K562 (cell line): Measurements from ENCODE around the gene MALAT1. TPM values are rescaled to one million over a fixed set of nuclear protein-coding genes. Genes with fewer than 3 reads are reported as not detected.

Source experiments
- ARNT ChIP-seq, 2 experiments: fragments of 450-650 bp; IDR thresholded peaks; 2 replicates each; pipeline ENCODE4 v1.6.1; 2016; ENCODE audit warnings: mild to moderate bottlenecking in 1 of 2
- CBX8 ChIP-seq: fragments of 200-600 bp; sonication (generic); IDR thresholded peaks from 2 replicates; pipeline ENCODE4 v1.6.1; 2012; ENCODE audit warnings: borderline replicate concordance, mixed run types, low read depth, mild to moderate bottlenecking, moderate library complexity, mixed read lengths, low read length, control low read depth, inconsistent platforms; ENCODE audit not compliant: poor library complexity, severe bottlenecking; ENCODE audit errors: extremely low read depth
- CTCFL ChIP-seq: IDR thresholded peaks from 2 replicates; pipeline ENCODE4 v1.6.1; 2011; ENCODE audit warnings: borderline replicate concordance, low read depth, mild to moderate bottlenecking, moderate library complexity, low read length; ENCODE audit not compliant: insufficient read depth, poor library complexity, severe bottlenecking
- DIDO1 ChIP-seq: fragments of 450-650 bp; IDR thresholded peaks from 2 replicates; pipeline ENCODE4 v1.6.1; 2016; ENCODE audit warnings: low read depth, missing biosample characterization, missing genetic modification characterization
- ERF ChIP-seq: fragments of 450-650 bp; formaldehyde crosslinking; IDR thresholded peaks from 2 replicates; pipeline ENCODE4 v1.4.0; 2020; ENCODE audit warnings: mild to moderate bottlenecking, mixed read lengths
- GTF2A2 ChIP-seq: IDR thresholded peaks from 2 replicates; pipeline ENCODE4 v1.6.1; 2016; ENCODE audit warnings: mild to moderate bottlenecking, missing genetic modification characterization, missing compliant biosample characterization
- HDAC2 ChIP-seq: fragments of 450-650 bp; IDR thresholded peaks from 2 replicates; pipeline ENCODE4 v1.6.1; 2016; ENCODE audit warnings: mild to moderate bottlenecking
- HLTF ChIP-seq: fragments of 450-650 bp; IDR thresholded peaks from 2 replicates; pipeline ENCODE4 v1.6.1; 2016
- MTF1 ChIP-seq: fragments of 250-450 bp; sonication (Bioruptor Pico); IDR thresholded peaks from 2 replicates; pipeline ENCODE4 v1.9.0; 2021; ENCODE audit warnings: moderate library complexity, mild to moderate bottlenecking, inconsistent platforms, borderline replicate concordance
- MYBL2 ChIP-seq, 2 experiments: fragments of 450-650 bp in 1 of 2; sonication (generic) in 1 of 2; formaldehyde crosslinking in 1 of 2; IDR thresholded peaks; 2 replicates each; pipeline versions ENCODE4 v1.6.1 to v1.8.1; 2017 to 2022; ENCODE audit warnings: borderline replicate concordance in 1 of 2, inconsistent platforms in 1 of 2, low read depth in 1 of 2, mild to moderate bottlenecking in 1 of 2, missing genetic modification reagents in 1 of 2, moderate library complexity in 1 of 2
- PHTF2 ChIP-seq: fragments of 250-450 bp; sonication (Bioruptor Pico); IDR thresholded peaks from 2 replicates; pipeline ENCODE4 v1.5.0; 2021; ENCODE audit warnings: mild to moderate bottlenecking
- POLR2AphosphoS5 ChIP-seq: IDR thresholded peaks from 2 replicates; pipeline ENCODE4 v1.6.1; 2011; ENCODE audit warnings: mild to moderate bottlenecking, low read depth, low read length, moderate library complexity; ENCODE audit not compliant: control insufficient read depth, insufficient read depth
- PPARD ChIP-seq: fragments of 250-450 bp; sonication (Bioruptor Pico); IDR thresholded peaks from 2 replicates; pipeline ENCODE4 v1.8.0; 2022; ENCODE audit warnings: inconsistent platforms, mild to moderate bottlenecking, moderate library complexity
- SAFB ChIP-seq: fragments of 200-400 bp; formaldehyde crosslinking; IDR thresholded peaks from 2 replicates; pipeline ENCODE4 v1.6.1; 2017; ENCODE audit warnings: low read depth, low read length, borderline replicate concordance
- SETDB1 ChIP-seq: IDR thresholded peaks from one replicate; pipeline ENCODE4 v1.6.1; 2012; ENCODE audit warnings: low read length, control low read depth, inconsistent platforms
- SMARCC2 ChIP-seq: fragments of 450-650 bp; IDR thresholded peaks from 2 replicates; pipeline ENCODE4 v1.6.1; 2017; ENCODE audit warnings: antibody characterized with exemption, moderate library complexity, mild to moderate bottlenecking, low read depth
- SRF ChIP-seq, 2 experiments: fragments of 250-450, 450-650 bp in 1 of 2; sonication (Bioruptor Pico) in 1 of 2; sonication (generic) in 1 of 2; formaldehyde crosslinking; IDR thresholded peaks; 2 replicates each; pipeline versions ENCODE4 v1.5.0 to v1.5.1; 2020 to 2022; ENCODE audit warnings: mild to moderate bottlenecking in 1 of 2, missing genetic modification reagents in 1 of 2
- TAF15 ChIP-seq: fragments of 200-400 bp; formaldehyde crosslinking; IDR thresholded peaks from 2 replicates; pipeline ENCODE4 v1.6.1; 2017; ENCODE audit warnings: mild to moderate bottlenecking, low read depth, low read length, moderate library complexity
- ZBED1 ChIP-seq: IDR thresholded peaks from 2 replicates; pipeline ENCODE4 v1.6.1; 2014
- ZNF253 ChIP-seq: fragments of 250-450 bp; sonication (Bioruptor Pico); conservative IDR thresholded peaks from 2 replicates; pipeline ENCODE4 v1.6.1; 2021; ENCODE audit warnings: mild to moderate bottlenecking
- ZNF408 ChIP-seq: fragments of 250-450 bp; sonication (Bioruptor Pico); IDR thresholded peaks from 2 replicates; pipeline ENCODE4 v1.4.0; 2020; ENCODE audit warnings: low read depth, mild to moderate bottlenecking, moderate library complexity
- ZNF589 ChIP-seq: fragments of 200-800 bp; sonication (Bioruptor generic); IDR thresholded peaks from 2 replicates; pipeline ENCODE4 v1.6.1; 2016; ENCODE audit warnings: low read depth, missing genetic modification characterization, missing compliant biosample characterization
- ZNF717 ChIP-seq: fragments of 250-450 bp; sonication (Bioruptor Pico); IDR thresholded peaks from 2 replicates; pipeline ENCODE4 v1.5.0; 2021
- polyA plus RNA-seq, 8 experiments: library from polyadenylated mRNA; depleted of rRNA in 4 of 8; stranded (reverse) in 5 of 8; unstranded in 3 of 8; fragments of >200 nt; fragmentation: Nextera tagmentation in 2 of 8; fragmentation: Illumina TruSeq in 1 of 8; extraction: Ambion mirVana in 2 of 8; extraction: Trizol in 1 of 8; gene quantifications; 2 replicates each; pipeline versions ENCODE4 v1.2.1 to v1.2.3, GENCODE V29; 2011 to 2014; ENCODE audit warnings: inconsistent platforms in 1 of 8, missing spikeins in 1 of 8
- total RNA-seq, 7 experiments: library from RNA; depleted of rRNA in 6 of 7; stranded (reverse); fragments of >200 nt in 6 of 7; fragmentation: Illumina TruSeq in 2 of 7; extraction: Trizol in 2 of 7; gene quantifications; 2 replicates each; pipeline versions ENCODE4 v1.2.1 to v1.2.3, GENCODE V29; 2011 to 2021; ENCODE audit warnings: low replicate concordance in 1 of 7

Gene MALAT1
- total and polyA plus RNA-seq, 9 of the 15 experiments (the other 6 are each of a cell fraction or from before 2014, with no cell fraction given) = 363 to 8,715 (median 2,351) TPM

GRCh38 chr11:65498977-65499712 is at the start of gene MALAT1 (continued):
- TF ChIP-seq ZNF253 (peak; percentile 100), ZNF717 (CRISPR knock-in tag) (peak; percentile 99), TAF15 (no peak), DIDO1 (tag) (no peak), MYBL2 (IDR thresholded peaks at IDR 0.05; ENCODE audit: low read depth) (no peak), MYBL2 (CRISPR knock-in tag; IDR thresholded peaks at IDR 0.05; ENCODE audit: borderline replicate concordance) (no peak), ERF (CRISPR knock-in tag) (peak; percentile 98), SRF (CRISPR knock-in tag; IDR thresholded peaks at IDR 0.05) (peak in 1 of 2 experiments; percentile 96; a peak in 3 of 4 replicates), ARNT (IDR thresholded peaks at IDR 0.05) (peak in 1 of 2 experiments; percentile 95; a peak in 2 of 4 replicates), PHTF2 (CRISPR knock-in tag) (peak; percentile 99), SETDB1 (no peak), ZNF589 (CRISPR knock-in tag) (no peak), HLTF (no peak), MTF1 (CRISPR knock-in tag) (no peak), POLR2AphosphoS5 (peak; percentile 100), GTF2A2 (tag) (peak; percentile 100), HDAC2 (no peak), CBX8 (no peak), ZNF408 (CRISPR knock-in tag) (no peak), ZBED1 (peak; percentile 99), CTCFL (peak; percentile 36), PPARD (CRISPR knock-in tag) (no peak), SAFB (no peak), SMARCC2 (no peak)
